GM21825 (cell line): ENCODE measurements around the gene IL1RN.

Experiments
- ATAC-seq: cut with Tn5 transposase; IDR thresholded peaks from one replicate; pipeline ENCODE4 v1.9.1; 2021; ENCODE audit warnings: mild to moderate bottlenecking, moderate library complexity; ENCODE audit not compliant: unreplicated experiment

IL1RN gene

DNA sequence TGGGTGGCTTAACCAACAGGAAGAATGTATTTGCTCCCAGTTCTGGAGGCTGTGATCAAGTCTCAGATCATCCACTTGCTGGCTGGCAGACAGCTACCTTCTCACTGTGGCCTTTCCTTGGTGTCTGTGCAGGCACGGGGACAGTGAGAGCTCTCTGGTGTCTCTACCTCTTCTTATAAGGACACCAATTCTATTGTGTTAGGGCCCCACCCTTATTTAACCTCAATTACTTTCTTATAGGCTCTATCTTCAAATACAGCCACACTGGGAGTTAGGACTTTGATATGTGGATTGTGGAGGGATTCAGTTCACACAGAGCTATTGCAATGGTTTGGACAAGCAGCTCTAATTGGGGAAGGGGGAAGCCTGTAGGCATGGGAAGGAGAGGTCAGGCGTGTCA, 25.3 kb upstream of the IL1RN start:
- ATAC-seq: no peak

GRCh38 chr2:113103277-113103676, 24.1 kb upstream of the IL1RN start:
- ATAC-seq: no peak

DNA sequence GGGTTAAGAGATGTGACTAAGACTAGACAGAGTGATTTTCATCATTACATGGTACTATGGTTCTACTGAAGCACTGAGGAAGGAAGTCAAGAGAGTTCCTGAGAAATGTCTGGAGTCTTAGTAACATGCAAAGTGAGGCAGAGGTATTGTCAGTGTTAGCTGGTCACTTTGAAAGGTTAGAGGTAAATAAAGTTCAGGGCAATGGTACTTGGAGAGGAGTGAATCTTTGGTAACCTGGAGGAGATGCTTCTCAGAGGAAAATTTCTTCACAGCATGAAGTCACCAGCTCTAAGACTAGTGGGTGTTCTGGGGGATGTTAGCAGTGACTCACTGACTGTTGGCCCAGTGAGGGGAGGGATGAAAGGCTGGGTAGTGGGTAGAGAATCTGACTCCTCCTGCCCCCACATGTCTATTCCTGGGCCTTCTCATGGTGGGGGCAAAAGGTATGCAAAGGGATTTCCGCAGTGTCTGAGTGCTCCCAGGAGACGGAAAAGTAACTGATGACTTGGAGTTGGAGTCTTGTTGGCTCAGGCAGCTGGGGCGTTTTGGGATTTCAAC, 23.3 kb upstream of the IL1RN start:
- no peak for ATAC-seq

GRCh38 chr2:113105047-113105785, 22.2 kb upstream of the IL1RN start:
- no peak for ATAC-seq

DNA sequence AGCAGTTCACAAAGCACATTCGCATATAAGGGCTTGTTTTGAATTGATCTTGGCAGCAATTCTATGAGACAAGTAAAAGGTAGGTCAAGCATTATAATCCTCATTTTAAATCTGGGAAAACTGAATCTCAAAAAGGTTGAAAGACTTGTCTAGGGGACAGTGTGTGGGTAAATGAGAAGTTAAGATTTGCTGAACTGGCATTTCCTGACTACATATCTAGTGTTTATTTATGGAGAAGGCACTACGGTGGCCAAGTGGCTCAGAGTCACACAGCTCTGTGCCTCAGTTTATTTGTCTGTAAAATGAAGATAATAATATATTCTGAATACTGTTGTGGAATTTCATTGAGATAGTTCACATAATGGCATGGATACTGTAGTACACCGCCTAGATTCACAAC, 16.3 kb upstream of the IL1RN start:
- ATAC-seq: no peak

DNA sequence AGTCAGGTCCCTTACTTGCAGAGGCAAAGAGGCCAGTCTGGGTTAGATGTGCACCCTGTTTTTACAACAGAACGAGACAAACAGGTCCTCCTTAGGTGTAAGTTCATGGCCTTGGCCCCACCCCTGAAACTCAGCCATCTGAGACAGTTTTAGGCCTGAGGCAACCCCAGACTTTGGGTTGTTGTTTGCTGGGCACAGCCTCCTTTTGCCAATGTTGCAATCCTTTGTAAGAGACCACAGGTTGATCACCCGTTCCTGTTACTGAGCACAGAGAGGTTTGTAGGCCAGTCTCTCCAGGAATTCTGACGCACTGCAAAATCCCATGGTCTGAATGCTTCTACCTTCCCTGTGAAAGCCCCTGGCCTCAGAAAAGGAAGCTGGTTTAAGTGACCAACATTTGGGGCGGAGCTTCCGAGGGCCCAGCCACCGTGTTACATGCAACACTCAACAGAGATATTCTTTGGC, 15.5 kb upstream of the IL1RN start:
- ATAC-seq: no peak

DNA sequence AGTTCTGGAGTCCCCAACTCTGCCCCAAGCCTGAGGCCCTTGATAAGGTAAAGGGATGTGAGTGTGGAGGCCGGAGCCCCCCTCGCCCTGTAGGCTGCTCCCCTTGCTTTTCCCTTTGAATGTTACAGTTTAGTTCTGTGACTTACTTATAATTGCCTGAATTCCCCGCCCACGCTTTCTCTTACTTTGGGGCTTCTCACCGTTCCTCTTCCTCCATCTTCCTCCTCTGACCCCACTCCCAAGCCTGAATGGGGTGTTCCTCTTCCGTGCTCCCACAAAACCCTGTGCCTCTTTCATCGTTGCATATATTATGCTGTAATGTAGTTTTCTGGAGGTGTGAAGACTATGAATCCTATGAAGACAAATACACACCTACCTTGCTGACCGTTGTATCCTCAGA, 15.0 kb upstream of the IL1RN start:
- no peak for ATAC-seq

GRCh38 chr2:113112871-113113270, 14.5 kb upstream of the IL1RN start:
- no peak for ATAC-seq

DNA sequence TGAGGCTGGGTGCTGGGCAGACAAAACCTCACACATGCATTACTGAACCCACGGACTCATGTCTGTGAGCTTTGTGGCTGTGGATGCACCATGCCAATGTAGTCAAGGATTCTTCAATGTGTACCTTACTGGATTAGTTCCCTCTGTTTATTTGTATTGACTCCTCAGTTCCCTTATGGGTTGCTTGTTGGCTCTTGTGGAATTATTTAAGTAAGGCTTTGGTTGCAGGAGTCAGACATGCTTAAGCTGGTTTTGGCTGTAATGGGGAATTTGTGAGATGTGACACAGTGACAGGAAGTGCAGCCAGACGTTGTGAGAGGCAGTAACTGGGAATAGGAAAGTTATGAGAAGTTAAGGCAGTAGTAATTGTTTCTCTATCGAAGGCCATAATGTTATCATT, 13.6 kb upstream of the IL1RN start:
- ATAC-seq: no peak

GRCh38 chr2:113114224-113114945, 13.0 kb upstream of the IL1RN start:
- ATAC-seq: no peak

- no peak for ATAC-seq
Observed at GRCh38 chr2:113114996-113115395, 12.4 kb upstream of the IL1RN start.

- no peak for ATAC-seq
Observed at GRCh38 chr2:113116100-113116958, 11.1 kb upstream of the IL1RN start.

DNA sequence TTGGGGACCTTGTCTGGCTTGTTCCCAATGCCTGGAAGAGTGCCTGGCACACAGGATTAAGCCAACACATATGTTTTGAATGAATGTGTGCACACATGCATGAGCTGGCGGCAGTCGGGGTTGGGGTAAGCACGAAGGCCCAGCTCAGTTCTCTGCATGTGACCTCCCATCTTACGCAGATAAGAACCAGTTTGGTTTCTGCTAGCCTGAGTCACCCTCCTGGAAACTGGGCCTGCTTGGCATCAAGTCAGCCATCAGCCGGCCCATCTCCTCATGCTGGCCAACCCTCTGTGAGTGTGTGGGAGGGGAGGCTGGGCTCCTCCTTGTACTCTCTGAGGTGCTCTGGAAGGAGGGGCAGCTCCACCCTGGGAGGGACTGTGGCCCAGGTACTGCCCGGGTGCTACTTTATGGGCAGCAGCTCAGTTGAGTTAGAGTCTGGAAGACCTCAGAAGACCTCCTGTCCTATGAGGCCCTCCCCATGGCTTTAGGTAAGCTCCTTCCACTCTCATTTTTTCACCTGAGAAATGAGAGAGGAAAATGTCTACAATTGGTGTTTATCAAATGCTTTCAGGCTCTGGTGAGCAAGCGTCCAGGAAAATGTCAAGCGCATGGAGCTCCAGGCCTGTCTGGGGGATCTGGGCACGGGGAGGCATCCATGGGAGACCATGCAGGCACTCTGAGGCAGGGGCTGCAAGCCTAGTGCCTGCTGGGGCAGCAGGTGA, 9.7 kb upstream of the IL1RN start:
- ATAC-seq: no peak

DNA sequence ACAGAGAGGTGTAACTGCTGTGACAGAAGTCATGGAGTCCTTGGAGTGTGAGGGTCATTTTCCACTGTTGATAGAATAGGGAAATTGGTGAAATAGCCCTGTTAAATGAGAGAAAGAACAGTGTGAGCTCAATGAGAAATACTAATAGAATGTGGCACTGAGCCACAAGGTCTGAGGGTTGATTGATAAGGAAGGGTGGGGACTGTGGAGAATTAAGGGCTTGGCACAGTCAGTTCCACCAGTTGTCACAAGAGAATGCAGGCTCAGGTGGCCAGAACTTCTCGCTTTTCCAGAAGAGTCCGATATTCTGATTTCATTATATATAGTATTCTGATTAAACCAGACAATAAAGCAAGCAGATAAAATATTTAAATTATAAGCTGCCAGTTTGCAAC, 9.1 kb upstream of the IL1RN start:
- no peak for ATAC-seq

DNA sequence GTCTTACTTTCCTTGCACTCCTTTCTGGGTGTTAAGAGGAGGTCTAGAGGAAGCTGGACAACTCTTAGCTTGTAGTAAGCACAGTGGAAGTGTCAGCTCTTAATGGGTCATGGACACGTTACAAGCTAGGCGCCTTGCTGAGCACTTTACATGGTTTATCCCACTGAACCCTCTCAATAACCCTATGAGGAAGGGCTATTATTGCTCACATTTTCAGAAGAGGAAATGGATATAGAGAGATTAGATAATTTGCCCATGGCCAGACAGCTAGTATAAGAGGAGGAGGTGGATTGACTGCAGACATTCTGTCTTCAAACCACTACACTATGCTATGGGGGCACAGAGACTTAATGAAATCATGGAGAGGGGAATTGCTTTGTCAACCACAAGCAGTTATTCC, 8.3 kb upstream of the IL1RN start:
- ATAC-seq: no peak

GRCh38 chr2:113120861-113121260, 6.5 kb upstream of the IL1RN start:
- no peak for ATAC-seq

GRCh38 chr2:113122364-113122763, 5.0 kb upstream of the IL1RN start:
- no peak for ATAC-seq

- no peak for ATAC-seq
Observed at GRCh38 chr2:113123726-113124125, 3.7 kb upstream of the IL1RN start.

- ATAC-seq: peak; percentile 68
Observed at GRCh38 chr2:113124181-113124961, 3.0 kb upstream of the IL1RN start.
